DMS53 (cell line): ENCODE data around the gene KRT78.
"Not testable (repeated sequence)": the region's sequence is repeated elsewhere in the genome, so short reads cannot be mapped to it uniquely, and the experiment has no call there.

Experiments used
- DNase-seq: peaks from one replicate; lab custom pipeline; 2025; lab: John Stamatoyannopoulos, UW

Gene KRT78

GRCh38 chr12:52795694-52796428 lies 52.9 kb downstream of the KRT78 start, which contains the start of gene KRT3:
TSS of gene KRT3 (minus strand) at chr12:52796117. CDS start at chr12:52796042, 75 bp downstream.
- peak; percentile 29 for DNase-seq

- not testable (repeated sequence) for DNase-seq
Observed at GRCh38 chr12:52795332-52795674, 53.5 kb downstream of the KRT78 start.

GRCh38 chr12:52794479-52795331 lies 54.1 kb downstream of the KRT78 start:
- no peak for DNase-seq

GRCh38 chr12:52792185-52793029 lies 56.4 kb downstream of the KRT78 start:
- DNase-seq: no peak

GRCh38 chr12:52791271-52792184 lies 57.3 kb downstream of the KRT78 start:
- no peak for DNase-seq

- no peak for DNase-seq
Observed at GRCh38 chr12:52790427-52791270, 58.1 kb downstream of the KRT78 start.

- DNase-seq: peak; percentile 19
Observed at GRCh38 chr12:52789637-52790426, 59.0 kb downstream of the KRT78 start.

- no peak for DNase-seq
Observed at GRCh38 chr12:52788876-52789636, 59.7 kb downstream of the KRT78 start.

- DNase-seq: no peak
Observed at GRCh38 chr12:52788192-52788875, 60.5 kb downstream of the KRT78 start.
